IMR-90 (cell line): ENCODE measurements around the gene CFAP45. TPM values are rescaled to one million over a fixed set of nuclear protein-coding genes. Genes with fewer than 3 reads are reported as not detected.

Experiments
- ATAC-seq: fragments of 200-7000 bp; cut with Tn5 transposase; 2 replicates; pipeline ENCODE4 v1.9.1; 2020; ENCODE audit warnings: low read depth, mild to moderate bottlenecking, moderate library complexity
- BruUV-seq: library from RNA; stranded (reverse); fragments of 400-500 nt; replicated peaks from 2 replicates; lab custom pipeline; 2021; lab: Mats Ljungman, UMichigan
- CTCF ChIA-PET: fragments of 300-600 bp; formaldehyde crosslinking; extraction: SDS; loops from one replicate; lab custom pipeline; 2021; ENCODE audit warnings: antibody characterized with exemption; lab: Yijun Ruan, JAX
- POLR2A ChIA-PET: fragments of 300-600 bp; sonication (Branson Sonifier 250); formaldehyde crosslinking; loops from one replicate; lab custom pipeline; 2022; ENCODE audit warnings: antibody characterized with exemption; ENCODE audit not compliant: unreplicated experiment; lab: Charles Lee
- DNase-seq: peaks from one replicate; pipeline ENCODE4 v3.0.0; 2013
- H2AFZ ChIP-seq: replicated peaks from 2 replicates; pipeline ENCODE3; 2013; ENCODE audit warnings: low read length, mild to moderate bottlenecking; ENCODE audit not compliant: poor library complexity
- H2AK5ac ChIP-seq: 2 replicates; pipeline ENCODE4 v1.6.1; 2013; ENCODE audit warnings: low read depth, low read length, inconsistent platforms
- H2AK9ac ChIP-seq: replicated peaks from 2 replicates; pipeline ENCODE3; 2013; ENCODE audit warnings: mild to moderate bottlenecking, low read depth, low read length, moderate library complexity; ENCODE audit not compliant: poor library complexity
- H2BK120ac ChIP-seq: 2 replicates; pipeline ENCODE4 v1.6.1; 2013; ENCODE audit warnings: low read depth, low read length, inconsistent platforms
- H2BK15ac ChIP-seq: 3 replicates; pipeline ENCODE4 v1.6.1; 2013; ENCODE audit warnings: low read depth, low read length, inconsistent platforms
- H2BK20ac ChIP-seq: 2 replicates; pipeline ENCODE4 v1.6.1; 2013; ENCODE audit warnings: low read depth, mild to moderate bottlenecking, inconsistent platforms, low read length, moderate library complexity
- H2BK5ac ChIP-seq: 2 replicates; pipeline ENCODE4 v1.6.1; 2013; ENCODE audit warnings: mild to moderate bottlenecking, low read depth, low read length, inconsistent platforms; ENCODE audit not compliant: poor library complexity, severe bottlenecking
- H3K14ac ChIP-seq: replicated peaks from 2 replicates; pipeline ENCODE4 v1.6.1; 2013; ENCODE audit warnings: low read depth, low read length, inconsistent platforms
- H3K18ac ChIP-seq: 2 replicates; pipeline ENCODE4 v1.6.1; 2013; ENCODE audit warnings: low read depth, low read length, control low read depth
- H3K23ac ChIP-seq: 2 replicates; pipeline ENCODE4 v1.6.1; 2013; ENCODE audit warnings: low read depth, low read length, inconsistent platforms
- H3K27ac ChIP-seq: 2 replicates; pipeline ENCODE4 v1.5.1; 2013; ENCODE audit warnings: mild to moderate bottlenecking, control low read depth, low read length; ENCODE audit not compliant: insufficient read depth
- H3K27me3 ChIP-seq: 2 replicates; pipeline ENCODE4 v1.6.1; 2013; ENCODE audit warnings: low read length; ENCODE audit not compliant: control insufficient read depth, insufficient read depth
- H3K36me3 ChIP-seq: 2 replicates; pipeline ENCODE4 v1.6.1; 2013; ENCODE audit warnings: low read length, mixed read lengths; ENCODE audit not compliant: control insufficient read depth, insufficient read depth
- H3K4ac ChIP-seq: 2 replicates; pipeline ENCODE4 v1.6.1; 2013; ENCODE audit warnings: low read depth, low read length, inconsistent platforms
- H3K4me1 ChIP-seq: 2 replicates; pipeline ENCODE4 v1.6.1; 2013; ENCODE audit warnings: low read length, mixed read lengths; ENCODE audit not compliant: control insufficient read depth, insufficient read depth
- H3K4me2 ChIP-seq: 2 replicates; pipeline ENCODE4 v1.6.1; 2013; ENCODE audit warnings: low read depth, mild to moderate bottlenecking, control low read depth, low read length, moderate library complexity
- H3K4me3 ChIP-seq: 2 replicates; pipeline ENCODE4 v1.5.1; 2013; ENCODE audit warnings: low read depth, mild to moderate bottlenecking, control low read depth, low read length, moderate library complexity; ENCODE audit not compliant: insufficient read depth
- H3K56ac ChIP-seq: 2 replicates; pipeline ENCODE4 v1.6.1; 2013; ENCODE audit warnings: low read length, inconsistent platforms; ENCODE audit not compliant: insufficient read depth; ENCODE audit errors: extremely low read depth
- H3K79me1 ChIP-seq, 2 experiments: 2 replicates each; pipeline ENCODE4 v1.6.1; 2013; ENCODE audit warnings: low read length in 2 of 2, inconsistent platforms in 1 of 2, low read depth in 1 of 2
- H3K9ac ChIP-seq: 2 replicates; pipeline ENCODE4 v1.6.1; 2013; ENCODE audit warnings: low read depth, low read length, control low read depth
- H3K9me1 ChIP-seq: 2 replicates; pipeline ENCODE4 v1.6.1; 2013; ENCODE audit warnings: low read length, inconsistent platforms; ENCODE audit not compliant: insufficient read depth
- H3K9me3 ChIP-seq: 2 replicates; pipeline ENCODE4 v1.6.1; 2013; ENCODE audit warnings: low read length; ENCODE audit not compliant: control insufficient read depth, insufficient read depth
- H4K20me1 ChIP-seq: 2 replicates; pipeline ENCODE4 v1.6.1; 2013; ENCODE audit warnings: low read length, inconsistent platforms; ENCODE audit not compliant: insufficient read depth
- H4K5ac ChIP-seq: 2 replicates; pipeline ENCODE4 v1.6.1; 2013; ENCODE audit warnings: mild to moderate bottlenecking, low read depth, low read length, control low read depth
- H4K8ac ChIP-seq, 2 experiments: 2 replicates each; pipeline ENCODE4 v1.6.1; 2013; ENCODE audit warnings: low read depth in 2 of 2, low read length in 2 of 2, control low read depth in 1 of 2, inconsistent platforms in 1 of 2
- H4K91ac ChIP-seq: 2 replicates; pipeline ENCODE4 v1.6.1; 2013; ENCODE audit warnings: low read depth, low read length, inconsistent platforms; ENCODE audit not compliant: insufficient read depth
- CEBPB ChIP-seq: IDR thresholded peaks from 2 replicates; pipeline ENCODE4 v1.6.1; 2012; ENCODE audit warnings: low read depth, low read length, improper control_type of control experiment
- RCOR1 ChIP-seq: IDR thresholded peaks from 2 replicates; pipeline ENCODE4 v1.6.1; 2012; ENCODE audit warnings: mild to moderate bottlenecking, low read length, improper control_type of control experiment; ENCODE audit not compliant: insufficient replicate concordance
- WGBS, 2 experiments: methylation state at CpG; one replicate each; pipeline versions ENCODE4 v1.1.5 to v1.1.7; 2013; ENCODE audit warnings: missing lambda C conversion rate in 2 of 2; ENCODE audit not compliant: insufficient read length in 1 of 2; ENCODE audit errors: extremely low coverage in 2 of 2; 5-methylcytosine and 5-hydroxymethylcytosine counted together
- dilution Hi-C: fragments of 300-500 bp; cut with HindIII; formaldehyde crosslinking; loops from one replicate; pipeline ENCODE4 v1.14.3; 2018; ENCODE audit warnings: low sequenced_read_pairs; ENCODE audit not compliant: unreplicated experiment
- in situ Hi-C: fragments of 300-500 bp; cut with MboI; formaldehyde crosslinking; loops from 3 replicates; pipeline ENCODE4 v1.14.3; 2019; ENCODE audit warnings: low sequenced_read_pairs, inconsistent platforms, mixed read lengths
- intact Hi-C: fragments of 100-400 bp; cut with micrococcal nuclease; formaldehyde crosslinking; loops from 2 replicates; pipeline ENCODE4 v1.10.0; 2022
- polyA plus RNA-seq, 3 experiments: library from polyadenylated mRNA; depleted of rRNA; stranded (reverse); fragments of >200 nt; gene quantifications; 2 replicates each; pipeline ENCODE4 v1.2.3, GENCODE V29; 2012; ENCODE audit warnings: low replicate concordance in 1 of 3
- total RNA-seq: library from RNA; depleted of rRNA; stranded (reverse); fragments of >200 nt; gene quantifications from 2 replicates; pipeline ENCODE4 v1.2.3, GENCODE V29; 2012

The CFAP45 gene
- total and polyA plus RNA-seq, 2 of the 4 experiments (the other 2 are of a cell fraction): 0.51 to 0.72 TPM

DNA sequence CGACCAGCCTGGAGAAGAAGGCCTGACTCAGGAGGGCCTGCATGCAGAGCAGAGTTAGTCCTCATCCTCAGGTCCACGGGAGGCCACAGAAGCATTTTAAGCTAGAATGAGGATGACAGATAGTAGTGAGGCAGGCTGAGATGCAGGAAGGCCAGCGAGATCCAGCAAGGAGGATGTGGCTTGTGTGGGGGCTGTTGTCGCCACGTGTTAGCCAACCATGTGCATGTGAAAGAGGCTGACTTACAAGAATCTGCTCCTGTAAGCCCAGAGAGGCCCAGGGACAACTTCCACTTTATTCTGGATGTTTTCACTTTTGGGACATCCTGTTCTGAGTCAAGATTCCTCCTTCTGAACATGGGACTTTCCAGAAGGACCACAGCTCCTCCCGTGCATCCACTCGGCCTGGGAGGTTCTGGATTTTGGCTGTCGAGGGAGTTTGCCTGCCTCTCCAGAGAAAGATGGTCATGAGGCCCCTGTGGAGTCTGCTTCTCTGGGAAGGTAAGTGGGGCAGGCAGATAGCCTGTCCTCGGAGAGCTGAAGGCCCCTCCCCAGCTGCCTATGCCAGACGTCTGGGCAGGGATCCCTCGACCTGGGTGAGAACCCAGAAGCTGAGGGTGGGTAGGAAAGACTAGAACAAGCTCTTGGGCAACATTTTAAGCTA lies 73.4 kb downstream of the CFAP45 start, which contains the start of gene SLAMF8:
Gene SLAMF8 (plus strand): TSS at position 433 of the 661 bp plus-strand sequence. CDS start 26 bp downstream, at position 459.
- Histone ChIP-seq H3K9me1 (0 out of 2 replicates have a peak, but pooled peaks cover 3% of the 10 kb centered on the region), H3K4ac (no peak within 1 kb of the TSS), H3K56ac (no peak within 1 kb of the TSS), H4K5ac (no peak within 1 kb of the TSS), H4K8ac (no peak within 1 kb of the TSS), H2BK120ac (no peak within 1 kb of the TSS), H2AK5ac (no peak within 1 kb of the TSS), H3K9ac (no peak within 1 kb of the TSS), H2AK9ac (no peak within 1 kb of the TSS), H3K4me2 (no peak within 1 kb of the TSS), H3K27me3 (peaks cover 18% of the 10 kb centered on the region), H3K9me3 (no peaks in the 10 kb centered on the region), H4K91ac (no peak within 1 kb of the TSS), H3K23ac (no peak within 1 kb of the TSS), H3K18ac (no peak within 1 kb of the TSS), H3K27ac (no peak within 1 kb of the TSS), H2BK5ac (no peak within 1 kb of the TSS), H3K14ac (no peak within 1 kb of the TSS), H2BK15ac (no peak within 1 kb of the TSS), H2AFZ (peak within 1 kb of the TSS; percentile 38), H3K79me1 (no peaks in the 10 kb centered on the region), H2BK20ac (no peak within 1 kb of the TSS), H4K20me1 (no peaks in the 10 kb centered on the region), H3K4me1 (peaks cover 2% of the 10 kb centered on the region), H3K36me3 (no peaks in the 10 kb centered on the region), H3K4me3 (no peak within 1 kb of the TSS)
- ATAC-seq (no peak), DNase-seq (no peak)
- BruUV-seq: no TSS peak
- dilution Hi-C loops (no loop called here), intact Hi-C loops (no loop called here), in situ Hi-C loops (no loop called here)
- ChIA-PET POLR2A (no interaction called here), CTCF (interaction anchor here (0.9 kb wide), 1 partner anchor 259 kb away, joined by 6 read pairs; no protein-coding TSS in a partner anchor)
- TF ChIP-seq CEBPB (no peak), RCOR1 (no peak)
- WGBS, 2 experiments: 84% methylated on average over 7 of the region's 11 CpGs; no CpG with 5 or more reads in 1 of the 2 experiments
